SK-N-SH (cell line): ENCODE measurements around the gene NR2C2AP. TPM values are rescaled to one million over a fixed set of nuclear protein-coding genes. Genes with fewer than 3 reads are reported as not detected.

Experiments
- CTCF ChIA-PET: fragments of 300-600, 350-600 bp; formaldehyde crosslinking; extraction: SDS; loops from one replicate; lab custom pipeline; 2021; lab: Yijun Ruan, JAX
- POLR2A ChIA-PET: fragments of 350-600 bp; sonication (Branson Sonifier 250); formaldehyde crosslinking; extraction: SDS; loops from one replicate; lab custom pipeline; 2020; ENCODE audit warnings: antibody characterized with exemption, inconsistent platforms; lab: Yijun Ruan, JAX
- DNase-seq: peaks from one replicate; pipeline ENCODE4 v3.0.0; 2012
- H2AFZ ChIP-seq: fragments of 200-600 bp; sonication (generic); 2 replicates; pipeline ENCODE4 v1.8.1; 2016; ENCODE audit warnings: antibody characterized with exemption, mild to moderate bottlenecking, low read depth
- H3F3A ChIP-seq: fragments of 200-600 bp; sonication (generic); replicated peaks from 2 replicates; pipeline ENCODE3; 2016; ENCODE audit warnings: antibody characterized with exemption, mild to moderate bottlenecking; ENCODE audit not compliant: insufficient read depth
- H3K27ac ChIP-seq, 2 experiments: fragments of 200-500 bp in 1 of 2; fragments of 200-600 bp in 1 of 2; sonication (Bioruptor generic) in 1 of 2; sonication (generic), shearing (Covaris generic) in 1 of 2; 2 replicates each; pipeline versions ENCODE4 v1.5.1 to v1.6.1; 2014 to 2016; ENCODE audit warnings: low read depth in 2 of 2, inconsistent platforms in 1 of 2, low read length in 1 of 2, mild to moderate bottlenecking in 1 of 2, mixed read lengths in 1 of 2
- H3K27me3 ChIP-seq: fragments of 200-600 bp; sonication (generic), shearing (Covaris generic); 2 replicates; pipeline ENCODE4 v1.6.1; 2016; ENCODE audit warnings: mixed run types; ENCODE audit not compliant: insufficient read depth
- H3K36me3 ChIP-seq, 2 experiments: fragments of 200-500 bp in 1 of 2; fragments of 200-600 bp in 1 of 2; sonication (Bioruptor generic) in 1 of 2; sonication (generic) in 1 of 2; replicated peaks in 1 of 2; 2 replicates each; pipeline versions ENCODE3 to v1.5.1; 2014 to 2016; ENCODE audit warnings: low read length in 1 of 2, mild to moderate bottlenecking in 1 of 2; ENCODE audit not compliant: insufficient read depth in 2 of 2, control insufficient read depth in 1 of 2
- H3K4me1 ChIP-seq, 2 experiments: fragments of 200-500 bp in 1 of 2; fragments of 200-600 bp in 1 of 2; sonication (Bioruptor generic) in 1 of 2; sonication (generic), shearing (Covaris generic) in 1 of 2; 2 replicates each; pipeline versions ENCODE4 v1.5.1 to v1.6.1; 2014 to 2016; ENCODE audit warnings: low read depth in 1 of 2, low read length in 1 of 2, mixed run types in 1 of 2; ENCODE audit not compliant: insufficient read depth in 2 of 2, control insufficient read depth in 1 of 2
- H3K4me2 ChIP-seq: fragments of 200-600 bp; sonication (generic), shearing (Covaris generic); 2 replicates; pipeline ENCODE4 v1.6.1; 2017; ENCODE audit warnings: mixed run types
- H3K4me3 ChIP-seq, 2 experiments: fragments of 200-500 bp in 1 of 2; fragments of 200-600 bp in 1 of 2; sonication (Bioruptor generic) in 1 of 2; sonication (generic), shearing (Covaris generic) in 1 of 2; 2 replicates each; pipeline versions ENCODE4 v1.5.1 to v1.8.1; 2014 to 2016; ENCODE audit warnings: low read depth in 2 of 2, inconsistent platforms in 1 of 2, low read length in 1 of 2, mild to moderate bottlenecking in 1 of 2, mixed read lengths in 1 of 2, moderate library complexity in 1 of 2
- H3K79me2 ChIP-seq: fragments of 200-600 bp; sonication (generic); 2 replicates; pipeline ENCODE4 v1.8.1; 2017; ENCODE audit warnings: mild to moderate bottlenecking; ENCODE audit not compliant: insufficient read depth
- H3K9ac ChIP-seq: fragments of 200-600 bp; sonication (generic); 2 replicates; pipeline ENCODE4 v1.6.1; 2017; ENCODE audit warnings: mixed run types
- H3K9me2 ChIP-seq: fragments of 200-600 bp; sonication (generic); 2 replicates; pipeline ENCODE4 v1.6.1; 2017; ENCODE audit warnings: mixed run types
- H3K9me3 ChIP-seq: fragments of 200-600 bp; sonication (generic); 2 replicates; pipeline ENCODE4 v1.6.1; 2017; ENCODE audit warnings: mixed run types, mild to moderate bottlenecking, moderate library complexity
- H4K20me1 ChIP-seq: fragments of 200-600 bp; sonication (generic); 2 replicates; pipeline ENCODE4 v1.6.1; 2017; ENCODE audit warnings: mild to moderate bottlenecking, mixed run types; ENCODE audit not compliant: insufficient read depth
- EZH2phosphoT487 ChIP-seq: fragments of 200-600 bp; sonication (generic); IDR thresholded peaks from 2 replicates; pipeline ENCODE4 v1.6.1; 2017; ENCODE audit warnings: low read depth, mixed run types, mild to moderate bottlenecking, antibody characterized with exemption, moderate library complexity, borderline replicate concordance
- POLR2AphosphoS5 ChIP-seq: IDR thresholded peaks from 2 replicates; pipeline ENCODE4 v1.6.1; 2012; ENCODE audit warnings: low read depth, low read length
- RAD21 ChIP-seq: IDR thresholded peaks from 2 replicates; pipeline ENCODE4 v1.6.1; 2012; ENCODE audit warnings: mild to moderate bottlenecking, low read length
- RCOR1 ChIP-seq: fragments of 150-350 bp; IDR thresholded peaks from 2 replicates; pipeline ENCODE4 v1.6.1; 2017; ENCODE audit warnings: antibody characterized with exemption, low read length
- RFX5 ChIP-seq: IDR thresholded peaks from 2 replicates; pipeline ENCODE4 v1.6.1; 2012; ENCODE audit warnings: mild to moderate bottlenecking, improper control_type of control experiment, low read length
- SIN3A ChIP-seq: IDR thresholded peaks from 2 replicates; pipeline ENCODE4 v1.6.1; 2012; ENCODE audit warnings: low read depth, mild to moderate bottlenecking, low read length, moderate library complexity, borderline replicate concordance
- TCF12 ChIP-seq: IDR thresholded peaks from 2 replicates; pipeline ENCODE4 v1.4.0; 2012
- WGBS: methylation state at CpG from one replicate; pipeline ENCODE4 v1.1.6; 2017; ENCODE audit warnings: low lambda C conversion rate; 5-methylcytosine and 5-hydroxymethylcytosine counted together
- polyA plus RNA-seq, 3 experiments: library from polyadenylated mRNA; depleted of rRNA; stranded (reverse); fragments of >200 nt; gene quantifications; 2 replicates each; pipeline ENCODE4 v1.2.3, GENCODE V29; 2012
- TF ChIP-seq, protein P1 (sequence below): fragments of 200-600 bp; sonication (generic); IDR thresholded peaks from 2 replicates; pipeline ENCODE4 v1.6.1; 2017; ENCODE audit warnings: antibody characterized with exemption, mild to moderate bottlenecking, moderate library complexity
- TF ChIP-seq, protein P2 (sequence below): IDR thresholded peaks from 2 replicates; pipeline ENCODE4 v1.6.1; 2012; ENCODE audit warnings: mild to moderate bottlenecking, low read depth, low read length, moderate library complexity
- TF ChIP-seq, protein P3 (sequence below): IDR thresholded peaks from 2 replicates; pipeline ENCODE4 v1.4.0; 2012; ENCODE audit warnings: low read depth, borderline replicate concordance

The NR2C2AP gene
- polyA plus RNA-seq, 1 of the 3 experiments (the other 2 are of a cell fraction): 21.9 TPM

DNA sequence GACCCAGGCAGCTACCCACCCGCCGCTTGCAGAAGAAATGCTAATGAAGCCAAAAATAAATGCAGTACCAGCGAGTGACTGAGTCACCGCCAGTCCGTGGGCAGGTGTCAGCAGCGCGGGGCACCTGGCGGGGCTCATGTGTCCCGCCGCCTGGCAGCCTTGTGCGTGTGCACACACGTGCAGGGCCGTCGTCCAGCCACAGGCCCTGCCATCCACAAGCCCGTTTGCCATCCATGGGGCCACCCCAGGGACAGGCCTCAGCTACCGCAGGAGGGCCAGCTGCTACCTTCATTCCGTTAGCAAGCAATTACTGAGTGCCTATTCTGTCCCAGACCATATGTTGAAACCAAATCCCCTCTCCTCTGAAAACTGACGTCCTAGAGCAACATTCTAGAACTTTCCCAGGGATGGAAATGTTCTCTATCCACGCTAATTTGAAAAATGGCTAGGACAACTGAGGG is 29.1 kb upstream of the NR2C2AP start (continued):
- TF ChIP-seq, protein P1, sequence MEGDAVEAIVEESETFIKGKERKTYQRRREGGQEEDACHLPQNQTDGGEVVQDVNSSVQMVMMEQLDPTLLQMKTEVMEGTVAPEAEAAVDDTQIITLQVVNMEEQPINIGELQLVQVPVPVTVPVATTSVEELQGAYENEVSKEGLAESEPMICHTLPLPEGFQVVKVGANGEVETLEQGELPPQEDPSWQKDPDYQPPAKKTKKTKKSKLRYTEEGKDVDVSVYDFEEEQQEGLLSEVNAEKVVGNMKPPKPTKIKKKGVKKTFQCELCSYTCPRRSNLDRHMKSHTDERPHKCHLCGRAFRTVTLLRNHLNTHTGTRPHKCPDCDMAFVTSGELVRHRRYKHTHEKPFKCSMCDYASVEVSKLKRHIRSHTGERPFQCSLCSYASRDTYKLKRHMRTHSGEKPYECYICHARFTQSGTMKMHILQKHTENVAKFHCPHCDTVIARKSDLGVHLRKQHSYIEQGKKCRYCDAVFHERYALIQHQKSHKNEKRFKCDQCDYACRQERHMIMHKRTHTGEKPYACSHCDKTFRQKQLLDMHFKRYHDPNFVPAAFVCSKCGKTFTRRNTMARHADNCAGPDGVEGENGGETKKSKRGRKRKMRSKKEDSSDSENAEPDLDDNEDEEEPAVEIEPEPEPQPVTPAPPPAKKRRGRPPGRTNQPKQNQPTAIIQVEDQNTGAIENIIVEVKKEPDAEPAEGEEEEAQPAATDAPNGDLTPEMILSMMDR: no peak
- TF ChIP-seq, protein P2, sequence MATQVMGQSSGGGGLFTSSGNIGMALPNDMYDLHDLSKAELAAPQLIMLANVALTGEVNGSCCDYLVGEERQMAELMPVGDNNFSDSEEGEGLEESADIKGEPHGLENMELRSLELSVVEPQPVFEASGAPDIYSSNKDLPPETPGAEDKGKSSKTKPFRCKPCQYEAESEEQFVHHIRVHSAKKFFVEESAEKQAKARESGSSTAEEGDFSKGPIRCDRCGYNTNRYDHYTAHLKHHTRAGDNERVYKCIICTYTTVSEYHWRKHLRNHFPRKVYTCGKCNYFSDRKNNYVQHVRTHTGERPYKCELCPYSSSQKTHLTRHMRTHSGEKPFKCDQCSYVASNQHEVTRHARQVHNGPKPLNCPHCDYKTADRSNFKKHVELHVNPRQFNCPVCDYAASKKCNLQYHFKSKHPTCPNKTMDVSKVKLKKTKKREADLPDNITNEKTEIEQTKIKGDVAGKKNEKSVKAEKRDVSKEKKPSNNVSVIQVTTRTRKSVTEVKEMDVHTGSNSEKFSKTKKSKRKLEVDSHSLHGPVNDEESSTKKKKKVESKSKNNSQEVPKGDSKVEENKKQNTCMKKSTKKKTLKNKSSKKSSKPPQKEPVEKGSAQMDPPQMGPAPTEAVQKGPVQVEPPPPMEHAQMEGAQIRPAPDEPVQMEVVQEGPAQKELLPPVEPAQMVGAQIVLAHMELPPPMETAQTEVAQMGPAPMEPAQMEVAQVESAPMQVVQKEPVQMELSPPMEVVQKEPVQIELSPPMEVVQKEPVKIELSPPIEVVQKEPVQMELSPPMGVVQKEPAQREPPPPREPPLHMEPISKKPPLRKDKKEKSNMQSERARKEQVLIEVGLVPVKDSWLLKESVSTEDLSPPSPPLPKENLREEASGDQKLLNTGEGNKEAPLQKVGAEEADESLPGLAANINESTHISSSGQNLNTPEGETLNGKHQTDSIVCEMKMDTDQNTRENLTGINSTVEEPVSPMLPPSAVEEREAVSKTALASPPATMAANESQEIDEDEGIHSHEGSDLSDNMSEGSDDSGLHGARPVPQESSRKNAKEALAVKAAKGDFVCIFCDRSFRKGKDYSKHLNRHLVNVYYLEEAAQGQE: no peak
- no peak for TF ChIP-seq POLR2AphosphoS5
- TF ChIP-seq EZH2phosphoT487: no peak

DNA sequence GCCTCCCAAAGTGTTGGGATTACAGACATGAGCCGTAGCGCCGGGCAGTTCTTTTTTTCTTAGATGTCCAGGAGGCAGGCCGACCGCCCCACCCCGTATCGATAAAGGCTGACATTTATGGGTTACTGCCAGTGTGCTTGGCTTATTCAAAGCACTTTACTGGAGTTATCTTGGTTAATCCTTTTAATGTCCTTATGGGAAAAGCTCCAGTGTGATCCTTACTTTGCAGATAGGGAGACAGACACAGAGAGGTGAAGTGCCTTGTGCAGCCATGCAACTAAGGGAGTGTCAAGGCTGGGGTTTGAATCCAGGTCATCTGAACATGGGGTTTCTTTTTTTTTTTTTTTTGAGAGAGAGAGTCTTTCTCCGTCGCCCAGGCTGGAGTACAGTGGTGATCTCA is 27.8 kb upstream of the NR2C2AP start:
- ChIA-PET CTCF (interaction anchor here (1.1 kb wide), 1 partner anchor 111 kb away, joined by 3 read pairs; no protein-coding TSS in a partner anchor), POLR2A (no interaction called here)
- H3K27me3 ChIP-seq: no peaks in the 10 kb centered on the region
- 83% methylated on average over 9 of the region's 9 CpGs for WGBS
- no peak overlapping the region for H3K27ac ChIP-seq
- H2AFZ ChIP-seq: no peak overlapping the region
- no peak for DNase-seq
- H3K4me1 ChIP-seq: no peaks in the 10 kb centered on the region
- H3K4me3 ChIP-seq: no peak overlapping the region
- H3K9me3 ChIP-seq: peaks cover 7% of the 10 kb centered on the region
- H3K4me2 ChIP-seq: no peak overlapping the region
- TF ChIP-seq, protein P1: no peak
- TF ChIP-seq, protein P2: no peak
- TF ChIP-seq RAD21: no peak
- no peak for TF ChIP-seq RCOR1
- no peak for TF ChIP-seq SIN3A
- TF ChIP-seq RFX5: no peak
- no peak for TF ChIP-seq EZH2phosphoT487
- no peak for TF ChIP-seq TCF12
- TF ChIP-seq, protein P3, sequence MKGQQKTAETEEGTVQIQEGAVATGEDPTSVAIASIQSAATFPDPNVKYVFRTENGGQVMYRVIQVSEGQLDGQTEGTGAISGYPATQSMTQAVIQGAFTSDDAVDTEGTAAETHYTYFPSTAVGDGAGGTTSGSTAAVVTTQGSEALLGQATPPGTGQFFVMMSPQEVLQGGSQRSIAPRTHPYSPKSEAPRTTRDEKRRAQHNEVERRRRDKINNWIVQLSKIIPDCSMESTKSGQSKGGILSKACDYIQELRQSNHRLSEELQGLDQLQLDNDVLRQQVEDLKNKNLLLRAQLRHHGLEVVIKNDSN: no peak
- H3K79me2 ChIP-seq: no peaks in the 10 kb centered on the region
- no peaks in the 10 kb centered on the region for H3F3A ChIP-seq
- no peaks in the 10 kb centered on the region for H4K20me1 ChIP-seq
- no peaks in the 10 kb centered on the region for H3K36me3 ChIP-seq
- no peak overlapping the region for H3K9ac ChIP-seq
- H3K9me2 ChIP-seq: no peaks in the 10 kb centered on the region
